ENCODE data around the gene FAM25G.

Gene FAM25G

GRCh38 chr10:47447209-47447608 lies 44.3 kb downstream of the FAM25G start:
- no peak for DNase-seq

GRCh38 chr10:47445720-47446119 lies 45.8 kb downstream of the FAM25G start:
- no peak for DNase-seq

GRCh38 chr10:47444047-47444446 lies 47.5 kb downstream of the FAM25G start:
- DNase-seq: no peak

GRCh38 chr10:47443145-47443544 lies 48.4 kb downstream of the FAM25G start:
- DNase-seq: no peak

DNA sequence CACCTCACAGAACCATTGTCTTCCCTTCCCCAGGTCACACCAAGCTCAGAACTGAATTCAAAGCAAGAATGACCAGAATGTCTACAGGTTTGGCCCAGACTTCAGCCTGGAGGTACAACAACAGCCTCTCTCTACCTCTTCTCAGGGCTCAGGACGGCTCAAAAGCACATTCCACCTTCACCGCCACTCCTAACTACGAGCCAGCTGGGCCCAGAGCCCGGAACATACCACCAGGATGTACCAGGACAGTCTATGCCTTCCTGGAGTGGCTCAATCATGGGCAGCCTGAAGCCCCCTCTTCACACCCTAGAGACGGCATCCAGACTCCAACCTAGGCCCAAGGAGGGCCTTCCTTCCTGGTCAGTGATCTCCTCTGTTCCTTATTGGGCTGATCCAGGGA lies 49.1 kb downstream of the FAM25G start:
- DNase-seq: no peak

- DNase-seq: no peak
Observed at GRCh38 chr10:47441938-47442337, 49.6 kb downstream of the FAM25G start.

DNA sequence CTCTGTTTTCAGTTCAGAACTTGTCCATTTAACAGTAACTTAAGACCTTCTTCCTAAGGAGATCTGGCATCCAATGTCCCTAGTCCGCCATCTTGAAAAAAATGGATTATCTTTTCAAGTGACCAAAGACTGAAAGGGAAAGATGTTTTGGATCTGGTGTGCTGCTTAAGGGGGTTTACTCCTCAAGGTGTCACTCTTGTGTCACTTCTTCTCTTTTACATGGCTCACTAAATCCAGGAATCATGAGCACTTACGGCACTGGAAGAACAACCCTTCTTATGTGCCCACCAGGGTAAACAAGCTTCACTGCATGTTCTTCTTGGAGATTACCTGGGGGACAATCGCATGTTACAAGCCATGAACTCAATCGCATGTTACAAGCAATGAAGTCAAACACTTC lies 51.3 kb downstream of the FAM25G start:
- no peak for DNase-seq

- no peak for DNase-seq
Observed at GRCh38 chr10:47438857-47439474, 52.5 kb downstream of the FAM25G start.

Data from NCI-H2081 treated with DMSO at 0.1 percent for 48 hours (cell line).